A549 treated with ZK216348 at 1 μM for 4 hours (cell line): ENCODE results near the gene MDFIC. TPM values are rescaled to one million over a fixed set of nuclear protein-coding genes. Genes with fewer than 3 reads are reported as not detected.

ENCODE experiments used
- total RNA-seq: library from RNA; stranded (reverse); fragments of 200-300 nt; extraction: Qiagen RNA extraction; gene quantifications from 5 replicates; pipeline ENCODE4 v1.2.3, GENCODE V29; 2022; ENCODE audit warnings: low read depth

Gene MDFIC, protein sequence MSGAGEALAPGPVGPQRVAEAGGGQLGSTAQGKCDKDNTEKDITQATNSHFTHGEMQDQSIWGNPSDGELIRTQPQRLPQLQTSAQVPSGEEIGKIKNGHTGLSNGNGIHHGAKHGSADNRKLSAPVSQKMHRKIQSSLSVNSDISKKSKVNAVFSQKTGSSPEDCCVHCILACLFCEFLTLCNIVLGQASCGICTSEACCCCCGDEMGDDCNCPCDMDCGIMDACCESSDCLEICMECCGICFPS
- 20.1 to 31.9 TPM (median 23.7 TPM) in 5 replicates for total RNA-seq

DNA sequence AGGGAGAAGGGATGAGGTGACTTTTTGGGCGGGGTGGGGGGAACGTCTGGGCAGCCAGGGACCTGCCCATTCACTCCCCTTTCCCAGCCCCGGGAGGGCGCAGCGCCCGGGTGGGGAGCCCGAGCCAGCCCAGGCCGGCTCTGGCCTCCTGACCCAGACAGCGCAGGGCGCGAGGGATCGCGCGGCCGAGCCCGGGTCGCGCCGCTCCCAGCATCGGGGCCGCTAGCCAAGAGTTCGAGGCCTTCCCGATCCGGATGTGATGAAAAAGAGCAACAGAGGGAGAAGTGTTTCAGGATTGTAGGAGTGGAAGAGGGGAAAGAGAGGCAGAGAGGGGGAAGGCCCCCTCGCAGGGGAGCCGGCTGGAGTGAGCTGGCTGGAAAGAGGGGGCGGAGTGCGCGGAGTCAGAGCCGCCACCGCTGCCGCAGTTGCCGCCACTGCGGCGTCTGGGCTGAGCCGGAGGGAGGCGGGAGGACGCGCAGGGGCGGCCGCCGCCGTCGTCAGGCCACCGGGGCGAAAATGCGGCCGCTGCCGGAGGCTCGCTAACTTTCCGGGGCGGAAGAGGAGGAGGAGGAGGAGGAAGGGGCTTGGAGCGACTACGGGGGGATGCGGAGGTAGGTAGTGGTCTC is at the start of gene MDFIC:
MDFIC (plus strand) TSS at position 69 of the 626 bp plus-strand sequence. CDS start 940 bp downstream, outside the sequence.

